Renal cortical epithelial cell (primary cell): ENCODE measurements around the gene CPNE8. TPM values are rescaled to one million over a fixed set of nuclear protein-coding genes. Genes with fewer than 3 reads are reported as not detected.

ENCODE experiments used
- DNase-seq: peaks from one replicate; pipeline ENCODE4 v3.0.0-alpha.2; 2011; ENCODE audit warnings: low read depth
- total RNA-seq: library from RNA; depleted of rRNA; stranded (reverse); fragments of >200 nt; gene quantifications from 2 replicates; pipeline ENCODE4 v1.2.3, GENCODE V29; 2014

Gene CPNE8
- total RNA-seq, 1 donor from 2014 or later: 82.4 TPM

- peak; percentile 9 for DNase-seq
These were observed 271.9 kb downstream of the CPNE8 start for GRCh38 chr12:38633511-38633910.

- no peak for DNase-seq
These were observed 276.3 kb downstream of the CPNE8 start for GRCh38 chr12:38629064-38629463.

- no peak for DNase-seq
These were observed 277.1 kb downstream of the CPNE8 start for GRCh38 chr12:38628288-38628687.

GRCh38 chr12:38625306-38625705, 280.1 kb downstream of the CPNE8 start:
- no peak for DNase-seq

- DNase-seq: no peak
These were observed 291.2 kb downstream of the CPNE8 start for GRCh38 chr12:38614171-38614570.

- peak; percentile 18 for DNase-seq
These were observed 294.5 kb downstream of the CPNE8 start for GRCh38 chr12:38610808-38611350.

- no peak for DNase-seq
These were observed 298.1 kb downstream of the CPNE8 start for GRCh38 chr12:38607295-38607694.
